ENCODE data around the gene DMC1. TPM values are rescaled to one million over a fixed set of nuclear protein-coding genes. Genes with fewer than 3 reads are reported as not detected.

The DMC1 gene
- total and polyA plus RNA-seq, 2 of the 4 experiments (the other 2 are of a cell fraction): 0.18 to 0.38 TPM

DNA sequence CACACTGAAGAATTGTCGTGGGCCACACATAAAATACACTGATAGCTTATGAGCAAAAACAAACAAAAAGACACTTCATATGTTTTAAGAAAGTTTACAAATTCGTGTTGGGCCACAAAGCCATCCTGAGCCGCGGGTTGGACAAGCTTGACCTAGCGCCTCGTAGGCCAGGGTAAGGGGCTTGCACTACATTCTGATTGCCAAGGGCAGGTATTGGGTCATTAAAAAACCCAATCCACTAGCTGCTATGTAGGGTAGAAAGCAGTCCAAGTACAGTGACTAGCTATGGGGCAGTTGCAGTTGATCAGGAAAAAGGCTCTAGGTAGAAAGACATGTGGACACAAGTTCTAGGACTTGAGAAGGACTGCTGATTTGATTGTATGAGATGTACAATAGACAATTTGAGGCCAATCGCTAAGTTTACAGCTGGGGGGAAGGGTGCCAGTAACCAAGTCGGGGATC, 88.1 kb downstream of the DMC1 start:
- dilution Hi-C loops (cut with HindIII; ENCODE audit: low sequenced_read_pairs, unreplicated experiment): no loop called here
- TF ChIP-seq CHD1 (IDR thresholded peaks at IDR 0.05; ENCODE audit: low read depth, low read length) (no peak), ELK1 (IDR thresholded peaks at IDR 0.05; ENCODE audit: borderline replicate concordance, low read depth, low read length) (no peak), POLR2A (IDR thresholded peaks at IDR 0.05; ENCODE audit: low read depth, low read length) (no peak), RAD21 (IDR thresholded peaks at IDR 0.05; ENCODE audit: low read length) (no peak), CEBPB (IDR thresholded peaks at IDR 0.05; ENCODE audit: low read depth, low read length) (no peak), MXI1 (IDR thresholded peaks at IDR 0.05; ENCODE audit: borderline replicate concordance, low read depth, low read length) (no peak), MAZ (IDR thresholded peaks at IDR 0.05; ENCODE audit: borderline replicate concordance, low read depth, low read length) (no peak), FOS (IDR thresholded peaks at IDR 0.05; ENCODE audit: low read depth, low read length) (no peak), RCOR1 (IDR thresholded peaks at IDR 0.05; ENCODE audit: insufficient replicate concordance, low read length) (no peak), BHLHE40 (IDR thresholded peaks at IDR 0.05; ENCODE audit: low read depth, low read length) (no peak)
- TF ChIP-seq, protein P1, sequence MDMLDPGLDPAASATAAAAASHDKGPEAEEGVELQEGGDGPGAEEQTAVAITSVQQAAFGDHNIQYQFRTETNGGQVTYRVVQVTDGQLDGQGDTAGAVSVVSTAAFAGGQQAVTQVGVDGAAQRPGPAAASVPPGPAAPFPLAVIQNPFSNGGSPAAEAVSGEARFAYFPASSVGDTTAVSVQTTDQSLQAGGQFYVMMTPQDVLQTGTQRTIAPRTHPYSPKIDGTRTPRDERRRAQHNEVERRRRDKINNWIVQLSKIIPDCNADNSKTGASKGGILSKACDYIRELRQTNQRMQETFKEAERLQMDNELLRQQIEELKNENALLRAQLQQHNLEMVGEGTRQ (IDR thresholded peaks at IDR 0.05; ENCODE audit: low read depth, low read length): no peak
- no peak overlapping the region for H2BK5ac ChIP-seq (ENCODE audit: low read depth, low read length, poor library complexity, severe bottlenecking)
- no CpG with 5 or more reads among the region's 8 CpGs for WGBS, 2 experiments (ENCODE audit: extremely low coverage in 2 of 2, insufficient read length in 1 of 2)
- H3K27me3 ChIP-seq (ENCODE audit: control insufficient read depth, insufficient read depth, low read length): no peaks in the 10 kb centered on the region
- H4K8ac ChIP-seq (ENCODE audit: low read depth in 2 of 2, low read length in 2 of 2): peak overlapping the region in 1 of 2 experiments; percentile 30; a peak in 1 of 4 replicates
- peaks cover 65% of the 10 kb centered on the region for H4K20me1 ChIP-seq (ENCODE audit: insufficient read depth, low read length)
- no peak overlapping the region for H2AK5ac ChIP-seq (ENCODE audit: low read depth, low read length)
- BruUV-seq (replicated peaks): no TSS peak
- H3K9me3 ChIP-seq (ENCODE audit: control insufficient read depth, insufficient read depth, low read length): no peaks in the 10 kb centered on the region
- no peak overlapping the region for H2BK20ac ChIP-seq (ENCODE audit: low read depth, low read length)
- H2BK120ac ChIP-seq (ENCODE audit: low read depth, low read length): no peak overlapping the region
- no peak overlapping the region for H3K18ac ChIP-seq (ENCODE audit: low read depth, low read length)
- no peak overlapping the region for H2BK15ac ChIP-seq (ENCODE audit: low read depth, low read length)
- H2AFZ ChIP-seq (replicated peaks; ENCODE audit: low read length, poor library complexity): no peak overlapping the region
- H3K4me1 ChIP-seq (ENCODE audit: control insufficient read depth, insufficient read depth, low read length): peaks cover 16% of the 10 kb centered on the region
- no peak overlapping the region for H4K91ac ChIP-seq (ENCODE audit: insufficient read depth, low read depth, low read length)
- H4K5ac ChIP-seq (ENCODE audit: low read depth, low read length): no peak overlapping the region
- in situ Hi-C loops (cut with MboI; ENCODE audit: low sequenced_read_pairs): no loop called here
- peaks cover 31 to 65% of the 10 kb centered on the region in 2 experiments for H3K79me1 ChIP-seq (ENCODE audit: low read depth in 1 of 2, low read length in 2 of 2)
- POLR2A ChIA-PET (ENCODE audit: unreplicated experiment): no interaction called here
- no peak overlapping the region for H3K4me3 ChIP-seq (ENCODE audit: insufficient read depth, low read depth, low read length)
- peaks cover 55% of the 10 kb centered on the region for H3K36me3 ChIP-seq (ENCODE audit: control insufficient read depth, insufficient read depth, low read length)
- H3K14ac ChIP-seq (replicated peaks; ENCODE audit: low read depth, low read length): no peak overlapping the region
- H3K9ac ChIP-seq (ENCODE audit: low read depth, low read length): no peak overlapping the region
- DNase-seq (no peak), ATAC-seq (ENCODE audit: low read depth) (peak; percentile 3; the same call in 1 of the 2 replicates)
- CTCF ChIA-PET: no interaction called here
- no peak overlapping the region for H3K4ac ChIP-seq (ENCODE audit: low read depth, low read length)
- H3K4me2 ChIP-seq (ENCODE audit: low read depth, low read length): no peak overlapping the region
- intact Hi-C loops (cut with micrococcal nuclease): no loop called here
- H3K56ac ChIP-seq (ENCODE audit: extremely low read depth, insufficient read depth, low read length): no peak overlapping the region
- H3K23ac ChIP-seq (ENCODE audit: low read depth, low read length): no peak overlapping the region
- H3K9me1 ChIP-seq (ENCODE audit: insufficient read depth, low read length): peaks cover 18% of the 10 kb centered on the region
- H2AK9ac ChIP-seq (replicated peaks; ENCODE audit: low read depth, low read length, poor library complexity): no peak overlapping the region
- peak overlapping the region; percentile 44; the same call in 1 of the 2 replicates for H3K27ac ChIP-seq (ENCODE audit: insufficient read depth, low read length)
